OCI-LY1 (cell line): Measurements from ENCODE around the gene MYADML2.

Source experiments
- EZH2 ChIP-seq: fragments of 200-600 bp; sonication (generic), shearing (Covaris generic); IDR thresholded peaks from 2 replicates; pipeline ENCODE4 v1.8.0; 2017; ENCODE audit warnings: borderline replicate concordance, mixed run types, mild to moderate bottlenecking, antibody characterized with exemption, low read length, moderate library complexity, mixed read lengths
- TF ChIP-seq, protein P1 (sequence below): fragments of 200-600 bp; sonication (generic), shearing (Covaris generic); IDR thresholded peaks from 2 replicates; pipeline ENCODE4 v1.5.1; 2017; ENCODE audit warnings: mild to moderate bottlenecking, antibody characterized with exemption, low read length, moderate library complexity, mixed read lengths

DNA sequence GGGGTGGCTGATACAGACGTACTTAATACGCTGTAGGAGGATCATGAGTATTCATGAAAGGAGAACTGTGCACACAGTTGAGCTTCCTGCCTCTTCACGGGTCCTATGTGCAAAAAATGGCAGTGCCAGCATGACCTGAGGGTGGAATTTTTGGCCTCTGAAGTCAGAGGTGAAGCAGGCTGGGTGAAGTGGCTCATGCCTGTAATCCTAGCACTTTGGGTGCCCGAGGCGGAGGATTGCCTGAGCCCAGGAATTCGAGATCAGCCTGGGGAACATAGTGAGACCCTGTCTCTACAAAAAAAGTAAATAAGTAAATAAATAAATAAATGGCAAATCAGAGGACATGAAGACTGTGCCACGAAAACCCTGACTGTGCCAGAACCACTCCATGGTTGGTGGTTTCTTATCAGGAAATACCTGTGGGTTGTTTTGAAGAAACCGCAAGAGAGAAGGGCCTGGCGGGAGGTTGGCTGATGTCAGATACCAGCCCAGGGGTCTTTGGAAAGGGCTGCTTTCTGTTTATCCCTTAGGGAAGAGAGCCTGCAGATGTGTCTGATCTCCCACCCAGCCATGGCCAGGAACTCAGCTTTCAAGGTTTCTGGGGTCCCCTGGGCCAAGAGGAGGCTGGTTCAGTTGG, 33.8 kb upstream of the MYADML2 start:
- TF ChIP-seq, protein P1, sequence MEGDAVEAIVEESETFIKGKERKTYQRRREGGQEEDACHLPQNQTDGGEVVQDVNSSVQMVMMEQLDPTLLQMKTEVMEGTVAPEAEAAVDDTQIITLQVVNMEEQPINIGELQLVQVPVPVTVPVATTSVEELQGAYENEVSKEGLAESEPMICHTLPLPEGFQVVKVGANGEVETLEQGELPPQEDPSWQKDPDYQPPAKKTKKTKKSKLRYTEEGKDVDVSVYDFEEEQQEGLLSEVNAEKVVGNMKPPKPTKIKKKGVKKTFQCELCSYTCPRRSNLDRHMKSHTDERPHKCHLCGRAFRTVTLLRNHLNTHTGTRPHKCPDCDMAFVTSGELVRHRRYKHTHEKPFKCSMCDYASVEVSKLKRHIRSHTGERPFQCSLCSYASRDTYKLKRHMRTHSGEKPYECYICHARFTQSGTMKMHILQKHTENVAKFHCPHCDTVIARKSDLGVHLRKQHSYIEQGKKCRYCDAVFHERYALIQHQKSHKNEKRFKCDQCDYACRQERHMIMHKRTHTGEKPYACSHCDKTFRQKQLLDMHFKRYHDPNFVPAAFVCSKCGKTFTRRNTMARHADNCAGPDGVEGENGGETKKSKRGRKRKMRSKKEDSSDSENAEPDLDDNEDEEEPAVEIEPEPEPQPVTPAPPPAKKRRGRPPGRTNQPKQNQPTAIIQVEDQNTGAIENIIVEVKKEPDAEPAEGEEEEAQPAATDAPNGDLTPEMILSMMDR: no peak
- no peak for TF ChIP-seq EZH2
